ENCODE measurements around the gene CLTC. TPM values are rescaled to one million over a fixed set of nuclear protein-coding genes. Genes with fewer than 3 reads are reported as not detected.

The CLTC gene
- total and polyA plus RNA-seq, 2 donors = 110 to 405 TPM

- Histone ChIP-seq H3K36me3 (ENCODE audit: insufficient read depth) (no peaks in the 10 kb centered on the region), H3K4me1 (ENCODE audit: insufficient read depth) (no peaks in the 10 kb centered on the region), H3K4me3 (ENCODE audit: low read depth, low read length) (no peak overlapping the region), H3K27ac (ENCODE audit: low read depth) (no peak overlapping the region)
- WGBS = 27% methylated on average over 4 of the region's 4 CpGs
- DNase-seq (ENCODE audit: extremely low spot score) = no peak
Measured at GRCh38 chr17:59621771-59622170, 2.1 kb downstream of the CLTC start.

GRCh38 chr17:59623151-59623550, 3.5 kb downstream of the CLTC start:
- H3K4me3 ChIP-seq (ENCODE audit: low read depth, low read length) = no peak overlapping the region
- H3K36me3 ChIP-seq (ENCODE audit: insufficient read depth) = no peaks in the 10 kb centered on the region
- no peak overlapping the region for H3K27ac ChIP-seq (ENCODE audit: low read depth)
- H3K4me1 ChIP-seq (ENCODE audit: insufficient read depth) = no peaks in the 10 kb centered on the region
- 56% methylated on average over 2 of the region's 2 CpGs for whole genome bisulfite sequencing
- no peak for DNase-seq (ENCODE audit: extremely low spot score)

- Histone ChIP-seq H3K4me3 (ENCODE audit: low read depth, low read length) (no peak overlapping the region), H3K27ac (ENCODE audit: low read depth) (no peak overlapping the region), H3K36me3 (ENCODE audit: insufficient read depth) (no peaks in the 10 kb centered on the region), H3K4me1 (ENCODE audit: insufficient read depth) (no peaks in the 10 kb centered on the region)
- DNase-seq (ENCODE audit: extremely low spot score) = no peak
- 91% methylated on average over 5 of the region's 5 CpGs for WGBS
Measured at GRCh38 chr17:59626756-59627155, 7.1 kb downstream of the CLTC start.

GRCh38 chr17:59627274-59627673, 7.6 kb downstream of the CLTC start:
- 47% methylated on average over 3 of the region's 3 CpGs for WGBS
- H3K27ac ChIP-seq (ENCODE audit: low read depth) = no peak overlapping the region
- no peaks in the 10 kb centered on the region for H3K4me1 ChIP-seq (ENCODE audit: insufficient read depth)
- no peak overlapping the region for H3K4me3 ChIP-seq (ENCODE audit: low read depth, low read length)
- no peak for DNase-seq (ENCODE audit: extremely low spot score)
- no peaks in the 10 kb centered on the region for H3K36me3 ChIP-seq (ENCODE audit: insufficient read depth)

GRCh38 chr17:59627770-59628171, 8.1 kb downstream of the CLTC start:
- no peaks in the 10 kb centered on the region for H3K36me3 ChIP-seq (ENCODE audit: insufficient read depth)
- H3K4me1 ChIP-seq (ENCODE audit: insufficient read depth) = no peaks in the 10 kb centered on the region
- no peak for DNase-seq (ENCODE audit: extremely low spot score)
- no peak overlapping the region for H3K27ac ChIP-seq (ENCODE audit: low read depth)
- 14% methylated on average over 2 of the region's 2 CpGs for WGBS
- H3K4me3 ChIP-seq (ENCODE audit: low read depth, low read length) = no peak overlapping the region

- Histone ChIP-seq H3K4me3 (ENCODE audit: low read depth, low read length) (no peak overlapping the region), H3K36me3 (ENCODE audit: insufficient read depth) (no peaks in the 10 kb centered on the region), H3K4me1 (ENCODE audit: insufficient read depth) (no peaks in the 10 kb centered on the region), H3K27ac (ENCODE audit: low read depth) (no peak overlapping the region)
- DNase-seq (ENCODE audit: extremely low spot score) = no peak
- 50% methylated on average over 3 of the region's 3 CpGs for WGBS
Measured at GRCh38 chr17:59629174-59629573, 9.5 kb downstream of the CLTC start.

- Histone ChIP-seq H3K4me1 (ENCODE audit: insufficient read depth) (no peaks in the 10 kb centered on the region), H3K36me3 (ENCODE audit: insufficient read depth) (no peaks in the 10 kb centered on the region), H3K27ac (ENCODE audit: low read depth) (no peak overlapping the region), H3K4me3 (ENCODE audit: low read depth, low read length) (no peak overlapping the region)
- WGBS = 92% methylated on average over 1 of the region's 1 CpG
- no peak for DNase-seq (ENCODE audit: extremely low spot score)
Measured at GRCh38 chr17:59631276-59631675, 11.6 kb downstream of the CLTC start.

- Histone ChIP-seq H3K36me3 (ENCODE audit: insufficient read depth) (no peaks in the 10 kb centered on the region), H3K4me1 (ENCODE audit: insufficient read depth) (no peaks in the 10 kb centered on the region), H3K27ac (ENCODE audit: low read depth) (no peak overlapping the region), H3K4me3 (ENCODE audit: low read depth, low read length) (no peak overlapping the region)
- DNase-seq (ENCODE audit: extremely low spot score) = no peak
- 88% methylated on average over 6 of the region's 6 CpGs for WGBS
Measured at GRCh38 chr17:59632398-59632797, 12.7 kb downstream of the CLTC start.

- WGBS = 86% methylated on average over 5 of the region's 5 CpGs
- no peak for DNase-seq (ENCODE audit: extremely low spot score)
- H3K4me1 ChIP-seq (ENCODE audit: insufficient read depth) = no peaks in the 10 kb centered on the region
- H3K4me3 ChIP-seq (ENCODE audit: low read depth, low read length) = no peak overlapping the region
- no peak overlapping the region for H3K27ac ChIP-seq (ENCODE audit: low read depth)
- no peaks in the 10 kb centered on the region for H3K36me3 ChIP-seq (ENCODE audit: insufficient read depth)
Measured at GRCh38 chr17:59633658-59634359, 14.1 kb downstream of the CLTC start.

- Histone ChIP-seq H3K27ac (ENCODE audit: low read depth) (no peak overlapping the region), H3K36me3 (ENCODE audit: insufficient read depth) (no peaks in the 10 kb centered on the region), H3K4me1 (ENCODE audit: insufficient read depth) (no peaks in the 10 kb centered on the region), H3K4me3 (ENCODE audit: low read depth, low read length) (no peak overlapping the region)
- no peak for DNase-seq (ENCODE audit: extremely low spot score)
- 45% methylated on average over 3 of the region's 3 CpGs for WGBS
Measured at GRCh38 chr17:59634632-59635541, 15.2 kb downstream of the CLTC start.

- H3K4me1 ChIP-seq (ENCODE audit: insufficient read depth) = no peaks in the 10 kb centered on the region
- no peak for DNase-seq (ENCODE audit: extremely low spot score)
Measured at GRCh38 chr17:59637611-59638310, 18.1 kb downstream of the CLTC start.

GRCh38 chr17:59638553-59638952, 18.9 kb downstream of the CLTC start:
- no peaks in the 10 kb centered on the region for H3K4me1 ChIP-seq (ENCODE audit: insufficient read depth)
- 74% methylated on average over 10 of the region's 10 CpGs for WGBS
- no peak overlapping the region for H3K4me3 ChIP-seq (ENCODE audit: low read depth, low read length)
- H3K36me3 ChIP-seq (ENCODE audit: insufficient read depth) = no peaks in the 10 kb centered on the region
- no peak overlapping the region for H3K27ac ChIP-seq (ENCODE audit: low read depth)
- DNase-seq (ENCODE audit: extremely low spot score) = no peak

More at GRCh38 chr17:59637611-59638310, 18.1 kb downstream of the CLTC start:
- H3K36me3 ChIP-seq (ENCODE audit: insufficient read depth) = no peaks in the 10 kb centered on the region
- H3K27ac ChIP-seq (ENCODE audit: low read depth) = no peak overlapping the region
- H3K4me3 ChIP-seq (ENCODE audit: low read depth, low read length) = no peak overlapping the region
- WGBS = 89% methylated on average over 1 of the region's 1 CpG

GRCh38 chr17:59641799-59642484, 22.2 kb downstream of the CLTC start:
- Histone ChIP-seq H3K4me1 (ENCODE audit: insufficient read depth) (no peaks in the 10 kb centered on the region), H3K4me3 (ENCODE audit: low read depth, low read length) (no peak overlapping the region), H3K36me3 (ENCODE audit: insufficient read depth) (peaks cover 3% of the 10 kb centered on the region), H3K27ac (ENCODE audit: low read depth) (peak overlapping the region; percentile 10)
- no peak for DNase-seq (ENCODE audit: extremely low spot score)
- 68% methylated on average over 2 of the region's 2 CpGs for WGBS
